Adrenal gland (tissue), 5 donors: ENCODE data around the gene S100A10.

Experiments
- CTCF ChIP-seq, 6 experiments: fragments of 450-650 bp in 4 of 6; fragments of 200-600 bp in 2 of 6; sonication (generic) in 1 of 6; IDR thresholded peaks; 1 replicate in 5 of 6; 2 replicates in 1 of 6; pipeline versions ENCODE4 v1.5.1 to v1.8.0; 2016 to 2021; ENCODE audit warnings: antibody characterized with exemption in 6 of 6, mild to moderate bottlenecking in 2 of 6, moderate library complexity in 1 of 6
- POLR2A ChIP-seq, 2 donors: fragments of 450-650 bp; IDR thresholded peaks; one replicate each; pipeline ENCODE4 v1.6.1; 2017; ENCODE audit warnings: antibody characterized with exemption in 2 of 2, mild to moderate bottlenecking in 2 of 2, moderate library complexity in 1 of 2
- donor health status: DM: no; HTN: no; CAD: no.

GRCh38 chr1:151934048-151934493 lies 59.6 kb downstream of the S100A10 start:
- TF ChIP-seq CTCF (IDR thresholded peaks at IDR 0.05) (peak; percentile 65 to 88 (median 82)), POLR2A (IDR thresholded peaks at IDR 0.05) (no peak)
